Ovary (tissue), 3 donors: ENCODE results near the gene GLYATL3.

Experiments
- CTCF ChIP-seq, 3 donors: fragments of 450-650 bp in 2 of 3; fragments of 200-600 bp in 1 of 3; IDR thresholded peaks; one replicate each; pipeline versions ENCODE4 v1.5.1 to v1.8.0; 2016 to 2022; ENCODE audit warnings: antibody characterized with exemption in 3 of 3, mild to moderate bottlenecking in 1 of 3
- EP300 ChIP-seq: sonication (generic); formaldehyde crosslinking; IDR thresholded peaks from one replicate; pipeline ENCODE4 v1.6.1; 2017; ENCODE audit warnings: antibody characterized with exemption
- donor health status: DM: no; HTN: no; CAD: no.

GRCh38 chr6:49497304-49497703 is 2.4 kb upstream of the GLYATL3 start:
- TF ChIP-seq CTCF (IDR thresholded peaks at IDR 0.05) (no peak), EP300 (no peak)
